ENCODE results near the gene ROR1.

DNA sequence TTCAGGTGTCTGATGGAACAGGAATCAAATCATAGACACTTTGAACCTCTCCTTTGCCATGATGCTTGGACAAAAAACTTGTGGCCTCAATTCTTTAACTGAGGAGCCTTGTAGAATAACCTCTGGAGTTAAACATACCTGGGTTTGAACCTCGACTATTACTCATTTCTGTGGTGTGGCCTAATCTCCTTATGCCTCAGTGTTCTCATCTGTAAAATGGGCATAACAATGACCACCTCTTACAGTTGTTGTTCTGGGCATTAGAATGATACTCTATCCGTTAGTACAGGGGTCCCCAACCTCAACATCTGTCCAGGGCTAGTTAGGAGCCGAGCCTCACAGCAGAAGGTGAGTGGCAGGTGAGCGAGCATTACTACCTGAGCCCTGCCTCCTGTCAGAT, 137.2 kb downstream of the ROR1 start:
- TF ChIP-seq, protein P1, sequence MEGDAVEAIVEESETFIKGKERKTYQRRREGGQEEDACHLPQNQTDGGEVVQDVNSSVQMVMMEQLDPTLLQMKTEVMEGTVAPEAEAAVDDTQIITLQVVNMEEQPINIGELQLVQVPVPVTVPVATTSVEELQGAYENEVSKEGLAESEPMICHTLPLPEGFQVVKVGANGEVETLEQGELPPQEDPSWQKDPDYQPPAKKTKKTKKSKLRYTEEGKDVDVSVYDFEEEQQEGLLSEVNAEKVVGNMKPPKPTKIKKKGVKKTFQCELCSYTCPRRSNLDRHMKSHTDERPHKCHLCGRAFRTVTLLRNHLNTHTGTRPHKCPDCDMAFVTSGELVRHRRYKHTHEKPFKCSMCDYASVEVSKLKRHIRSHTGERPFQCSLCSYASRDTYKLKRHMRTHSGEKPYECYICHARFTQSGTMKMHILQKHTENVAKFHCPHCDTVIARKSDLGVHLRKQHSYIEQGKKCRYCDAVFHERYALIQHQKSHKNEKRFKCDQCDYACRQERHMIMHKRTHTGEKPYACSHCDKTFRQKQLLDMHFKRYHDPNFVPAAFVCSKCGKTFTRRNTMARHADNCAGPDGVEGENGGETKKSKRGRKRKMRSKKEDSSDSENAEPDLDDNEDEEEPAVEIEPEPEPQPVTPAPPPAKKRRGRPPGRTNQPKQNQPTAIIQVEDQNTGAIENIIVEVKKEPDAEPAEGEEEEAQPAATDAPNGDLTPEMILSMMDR (IDR thresholded peaks at IDR 0.05) = no peak
- TF ChIP-seq POLR2A (IDR thresholded peaks at IDR 0.05) = no peak
